LNCaP clone FGC (cell line): ENCODE results near the gene SNX15.
"Not testable (repeated sequence)": the region's sequence is repeated elsewhere in the genome, so short reads cannot be mapped to it uniquely, and the experiment has no call there.

Experiments used
- DNase-seq: peaks from one replicate; pipeline ENCODE4 v3.0.0-alpha.2; 2011; ENCODE audit warnings: low read depth
- H3K4me3 ChIP-seq: 2 replicates; pipeline ENCODE4 v1.5.1; 2011; ENCODE audit warnings: mild to moderate bottlenecking, low read depth, low read length, control low read depth
- TF ChIP-seq, protein P1 (sequence below): IDR thresholded peaks from 2 replicates; pipeline ENCODE4 v1.5.1; 2012; ENCODE audit warnings: mild to moderate bottlenecking; ENCODE audit not compliant: control insufficient read depth, insufficient read depth; ENCODE audit errors: extremely low read depth

SNX15 gene, protein sequence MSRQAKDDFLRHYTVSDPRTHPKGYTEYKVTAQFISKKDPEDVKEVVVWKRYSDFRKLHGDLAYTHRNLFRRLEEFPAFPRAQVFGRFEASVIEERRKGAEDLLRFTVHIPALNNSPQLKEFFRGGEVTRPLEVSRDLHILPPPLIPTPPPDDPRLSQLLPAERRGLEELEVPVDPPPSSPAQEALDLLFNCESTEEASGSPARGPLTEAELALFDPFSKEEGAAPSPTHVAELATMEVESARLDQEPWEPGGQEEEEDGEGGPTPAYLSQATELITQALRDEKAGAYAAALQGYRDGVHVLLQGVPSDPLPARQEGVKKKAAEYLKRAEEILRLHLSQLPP

DNA sequence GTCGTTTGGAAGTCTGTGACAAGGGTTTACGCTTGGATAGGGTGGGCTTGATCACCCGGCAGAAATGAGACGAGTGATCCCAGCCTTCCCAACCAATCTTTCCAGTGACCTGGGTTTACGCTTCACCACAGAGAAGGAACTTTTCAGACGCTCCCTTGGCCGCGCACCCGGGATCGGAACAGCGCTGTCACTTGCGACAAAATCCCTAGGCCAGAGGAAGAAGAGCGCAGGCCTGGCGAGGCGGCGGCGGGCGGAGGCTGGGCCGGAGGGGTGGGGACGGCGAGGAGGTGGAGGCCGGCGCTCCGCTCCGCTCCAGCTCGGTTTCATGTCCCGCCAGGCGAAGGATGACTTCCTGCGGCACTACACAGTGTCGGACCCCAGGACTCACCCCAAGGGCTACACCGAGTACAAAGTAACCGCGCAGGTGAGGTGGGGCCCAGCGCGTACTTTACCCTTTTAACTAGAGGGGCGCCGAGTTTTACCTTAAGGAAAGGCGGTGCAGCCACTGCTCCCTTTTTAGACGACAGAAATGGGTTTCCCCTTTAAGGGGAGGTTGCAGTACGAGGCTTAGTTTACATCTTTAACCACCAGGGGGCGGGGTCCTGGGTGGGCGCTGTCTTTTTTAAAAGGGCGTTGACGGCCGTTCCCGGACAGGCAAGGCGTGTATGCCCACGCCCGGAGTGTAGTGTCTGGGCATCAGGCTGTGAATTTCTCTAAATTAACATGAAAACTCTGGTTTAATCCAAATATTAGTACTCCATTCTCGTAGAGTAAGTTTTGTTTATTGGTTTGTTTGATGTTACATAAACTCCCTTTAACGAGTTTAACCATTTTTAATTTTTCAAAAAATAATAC, at the start of gene SNX15:
Gene SNX15 (plus strand): TSS at position 227 of the 855 bp plus-strand sequence. CDS start 99 bp downstream, at position 326.
- TF ChIP-seq, protein P1, sequence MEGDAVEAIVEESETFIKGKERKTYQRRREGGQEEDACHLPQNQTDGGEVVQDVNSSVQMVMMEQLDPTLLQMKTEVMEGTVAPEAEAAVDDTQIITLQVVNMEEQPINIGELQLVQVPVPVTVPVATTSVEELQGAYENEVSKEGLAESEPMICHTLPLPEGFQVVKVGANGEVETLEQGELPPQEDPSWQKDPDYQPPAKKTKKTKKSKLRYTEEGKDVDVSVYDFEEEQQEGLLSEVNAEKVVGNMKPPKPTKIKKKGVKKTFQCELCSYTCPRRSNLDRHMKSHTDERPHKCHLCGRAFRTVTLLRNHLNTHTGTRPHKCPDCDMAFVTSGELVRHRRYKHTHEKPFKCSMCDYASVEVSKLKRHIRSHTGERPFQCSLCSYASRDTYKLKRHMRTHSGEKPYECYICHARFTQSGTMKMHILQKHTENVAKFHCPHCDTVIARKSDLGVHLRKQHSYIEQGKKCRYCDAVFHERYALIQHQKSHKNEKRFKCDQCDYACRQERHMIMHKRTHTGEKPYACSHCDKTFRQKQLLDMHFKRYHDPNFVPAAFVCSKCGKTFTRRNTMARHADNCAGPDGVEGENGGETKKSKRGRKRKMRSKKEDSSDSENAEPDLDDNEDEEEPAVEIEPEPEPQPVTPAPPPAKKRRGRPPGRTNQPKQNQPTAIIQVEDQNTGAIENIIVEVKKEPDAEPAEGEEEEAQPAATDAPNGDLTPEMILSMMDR, result peak; percentile 43
- peak; percentile 94 for DNase-seq
- H3K4me3 ChIP-seq, result peak within 1 kb of the TSS; percentile 47

DNA sequence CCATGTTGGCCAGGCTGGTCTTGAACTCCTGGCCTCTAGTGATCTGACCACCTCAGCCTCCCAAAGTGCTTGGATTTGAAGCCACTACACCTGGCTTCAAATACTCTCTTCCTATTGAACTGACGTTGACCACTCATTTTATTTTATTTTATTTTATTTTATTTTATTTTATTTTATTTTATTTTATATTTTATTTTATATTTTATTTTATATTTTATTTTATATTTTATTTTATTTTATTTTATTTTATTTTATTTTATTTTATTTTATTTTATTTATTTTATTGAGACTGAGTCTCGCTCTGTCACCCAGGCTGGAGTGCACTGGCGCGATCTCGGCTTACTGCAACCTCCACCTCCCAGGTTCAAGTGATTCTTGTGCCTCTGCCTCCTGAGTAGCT, 43.9 kb upstream of the SNX15 start:
- not testable (repeated sequence) for DNase-seq, H3K4me3 ChIP-seq

DNA sequence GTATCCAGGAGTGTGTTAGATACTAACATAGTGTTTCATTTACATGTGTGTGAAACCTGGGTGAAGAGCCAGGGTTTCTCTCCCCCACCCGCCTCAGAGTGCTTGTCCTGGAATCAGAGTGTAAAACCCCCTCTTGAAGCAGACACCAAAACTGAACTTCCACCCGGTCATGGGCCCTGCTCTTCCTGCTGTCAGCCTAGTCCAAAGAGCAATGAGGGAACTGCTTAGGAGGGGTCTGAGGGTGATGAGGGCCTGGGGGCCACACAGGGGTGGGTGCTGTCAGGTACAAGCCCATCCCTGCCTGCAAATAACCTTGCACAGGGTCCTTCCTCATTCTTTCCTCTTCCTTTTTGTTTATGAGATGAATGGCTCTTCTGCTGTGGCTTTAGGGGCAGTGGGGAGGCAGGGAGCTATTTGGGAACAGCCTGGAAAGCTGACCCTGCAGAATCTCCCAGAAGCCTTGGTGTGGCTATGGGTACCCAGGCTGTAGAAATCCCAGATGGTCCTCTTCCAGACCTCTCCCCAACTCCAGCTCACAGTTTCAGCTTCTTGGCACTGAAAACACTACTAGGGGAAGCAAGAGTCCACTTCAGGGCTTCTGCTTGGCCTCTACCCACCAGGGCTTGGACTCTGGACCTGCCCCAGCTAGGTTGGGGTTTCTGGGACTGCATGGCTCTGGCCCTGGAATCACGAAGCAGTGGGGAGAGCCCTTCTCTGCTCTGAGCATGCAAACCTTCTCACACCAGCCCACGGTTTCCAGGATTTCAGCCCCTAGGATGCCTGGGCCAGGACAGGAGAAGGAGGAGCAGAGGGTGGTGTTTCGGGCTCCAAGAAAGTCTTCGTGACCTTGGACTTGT, 39.0 kb upstream of the SNX15 start:
- no peak overlapping the region for H3K4me3 ChIP-seq
- no peak for DNase-seq
- TF ChIP-seq, protein P1, result no peak

DNA sequence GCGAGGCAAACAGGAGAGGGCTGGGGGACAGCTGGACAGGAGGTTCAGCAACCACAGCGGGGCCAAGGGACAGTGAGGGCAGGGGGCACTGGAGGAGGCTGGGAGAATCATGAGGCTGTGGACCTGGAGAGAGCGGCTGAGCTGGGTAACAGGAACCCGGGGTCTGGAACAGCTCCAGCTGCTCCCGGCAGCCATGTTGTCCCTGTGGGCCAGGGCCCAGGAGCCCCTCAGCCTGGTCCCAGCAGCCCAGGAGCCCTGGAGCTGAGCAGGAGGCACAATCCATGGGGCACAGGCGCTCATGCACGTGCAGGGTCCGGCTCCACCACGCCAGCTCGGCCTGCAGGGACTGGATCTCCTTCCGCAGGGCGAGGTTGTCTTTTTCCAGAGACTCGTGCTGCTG, 37.8 kb upstream of the SNX15 start:
- no peak overlapping the region for H3K4me3 ChIP-seq
- no peak for DNase-seq

DNA sequence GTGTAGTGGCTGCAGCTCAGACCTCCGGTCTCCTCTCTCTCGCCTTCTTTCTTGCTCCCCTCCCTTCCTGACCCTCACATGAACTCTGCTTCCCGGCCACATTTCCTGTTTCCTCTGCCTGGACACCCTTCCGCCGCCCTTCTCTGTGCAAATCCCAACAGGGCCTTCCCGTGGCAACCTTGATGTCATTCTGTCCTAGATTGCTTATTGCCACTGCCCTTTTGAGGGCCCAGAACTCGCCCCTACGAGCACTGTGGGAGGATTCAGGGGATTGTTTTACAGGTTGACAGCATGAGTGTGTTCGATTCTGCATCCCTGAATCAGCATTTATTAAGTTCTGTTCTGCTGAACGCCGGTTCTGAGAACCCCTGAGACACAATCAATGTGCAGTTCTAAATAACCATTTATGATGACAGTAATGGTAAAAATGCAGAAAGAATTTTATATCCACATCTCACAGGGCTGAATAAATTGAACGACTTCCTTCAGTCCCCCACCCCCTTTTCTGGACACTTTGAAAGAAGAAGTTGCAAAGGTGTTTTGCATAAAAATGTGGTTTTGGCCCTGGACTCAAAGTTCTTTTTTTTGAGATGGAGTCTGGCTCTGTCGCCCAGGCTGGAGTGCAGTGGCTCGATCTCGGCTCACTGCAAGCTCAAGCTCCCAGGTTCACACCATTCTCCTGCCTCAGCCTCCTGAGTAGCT, 36.9 kb upstream of the SNX15 start:
- TF ChIP-seq, protein P1, result no peak
- H3K4me3 ChIP-seq, result no peak overlapping the region
- DNase-seq, result no peak

More for the DNA sequence above, 37.8 kb upstream of the SNX15 start:
- TF ChIP-seq, protein P1, result no peak

DNA sequence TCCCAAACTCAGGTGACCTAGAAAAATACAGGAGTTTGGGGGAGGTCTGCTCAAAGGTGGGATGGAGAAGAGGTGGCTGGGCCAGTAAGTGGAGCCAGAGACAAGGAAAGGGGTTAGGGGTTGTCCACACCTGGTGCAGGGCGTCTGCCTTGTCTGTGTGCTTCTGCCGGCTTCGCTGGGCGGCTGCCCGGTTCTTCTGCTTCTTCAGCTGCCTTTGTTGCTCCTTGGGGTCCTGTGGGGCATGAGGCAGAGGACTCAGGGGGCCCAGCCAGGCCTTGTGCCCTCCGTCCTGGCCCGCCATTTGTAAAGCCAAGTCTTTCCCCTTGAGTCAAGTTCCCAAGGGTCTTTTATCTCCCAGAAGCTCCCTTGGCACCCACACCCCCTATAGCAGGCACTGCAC, 32.9 kb upstream of the SNX15 start:
- TF ChIP-seq, protein P1, result no peak
- no peak overlapping the region for H3K4me3 ChIP-seq
- no peak for DNase-seq
